HK-2 (cell line): Measurements from ENCODE around the gene TMEM134.

Experiments used
- DNase-seq: peaks from one replicate; pipeline ENCODE4 v3.0.0-alpha.2; 2018; ENCODE audit not compliant: unreplicated experiment

Gene TMEM134

GRCh38 chr11:67422891-67423290 is 46.2 kb downstream of the TMEM134 start:
- no peak for DNase-seq

DNA sequence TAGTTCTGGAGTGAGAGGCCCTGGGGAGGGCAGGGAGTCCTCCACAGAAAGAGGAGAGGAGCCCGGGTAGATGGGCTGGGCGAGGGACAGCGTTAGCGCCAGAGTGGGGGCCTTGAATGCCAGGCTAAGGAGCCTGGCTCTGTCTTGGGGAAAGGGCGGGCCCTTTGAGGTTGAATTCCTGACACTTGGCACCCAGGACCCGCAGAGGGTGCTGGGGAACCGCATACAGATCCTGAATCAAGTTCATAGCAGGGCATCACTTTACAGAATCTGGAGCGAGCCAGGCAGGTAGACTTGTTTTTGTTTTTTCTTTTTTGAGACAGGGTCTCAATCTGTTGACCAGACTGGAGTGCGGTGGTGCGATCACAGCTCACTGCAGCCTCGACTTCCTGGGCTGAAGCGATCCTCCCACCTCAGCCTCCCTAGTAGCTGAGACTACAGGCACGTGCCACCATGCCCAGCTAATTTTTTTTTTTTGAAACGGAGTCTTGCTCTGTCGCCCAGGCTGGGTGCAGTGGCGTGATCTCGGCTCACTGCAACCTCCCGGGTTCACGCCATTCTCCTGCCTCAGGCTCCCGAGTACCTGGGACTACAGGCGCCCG is 47.5 kb downstream of the TMEM134 start:
- no peak for DNase-seq

- peak; percentile 91 for DNase-seq
These were observed 48.2 kb downstream of the TMEM134 start for GRCh38 chr11:67420646-67421429.

DNA sequence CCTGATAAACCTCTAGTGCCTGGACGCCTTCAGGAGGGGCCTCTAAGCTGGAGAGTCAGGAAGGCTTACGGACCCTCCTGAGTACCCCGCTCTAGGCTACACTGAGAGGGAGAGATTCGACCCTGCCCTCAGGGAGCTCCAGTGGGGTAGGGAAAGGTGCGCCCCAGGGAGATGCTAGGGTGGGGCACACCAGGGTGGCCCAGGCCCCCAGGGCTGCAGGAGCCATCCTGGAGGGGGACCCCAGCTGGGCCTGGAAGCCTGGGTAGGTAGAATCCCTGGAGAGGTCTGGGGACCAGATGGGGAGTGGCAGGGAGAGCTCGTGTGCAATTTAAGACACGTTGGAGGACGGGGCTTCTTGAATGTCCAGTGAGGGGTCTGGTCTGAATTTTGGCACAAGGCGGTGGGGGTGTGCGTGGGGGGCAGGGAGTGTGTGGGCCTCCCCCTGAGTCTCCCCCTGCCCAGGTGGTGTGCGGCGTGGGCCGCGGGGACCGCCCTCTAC is 48.9 kb downstream of the TMEM134 start:
- no peak for DNase-seq

- DNase-seq: no peak
These were observed 49.6 kb downstream of the TMEM134 start for GRCh38 chr11:67419325-67420049.

- DNase-seq: no peak
These were observed 50.4 kb downstream of the TMEM134 start for GRCh38 chr11:67418476-67419281.

GRCh38 chr11:67417425-67417824 is 51.6 kb downstream of the TMEM134 start:
- DNase-seq: no peak

DNA sequence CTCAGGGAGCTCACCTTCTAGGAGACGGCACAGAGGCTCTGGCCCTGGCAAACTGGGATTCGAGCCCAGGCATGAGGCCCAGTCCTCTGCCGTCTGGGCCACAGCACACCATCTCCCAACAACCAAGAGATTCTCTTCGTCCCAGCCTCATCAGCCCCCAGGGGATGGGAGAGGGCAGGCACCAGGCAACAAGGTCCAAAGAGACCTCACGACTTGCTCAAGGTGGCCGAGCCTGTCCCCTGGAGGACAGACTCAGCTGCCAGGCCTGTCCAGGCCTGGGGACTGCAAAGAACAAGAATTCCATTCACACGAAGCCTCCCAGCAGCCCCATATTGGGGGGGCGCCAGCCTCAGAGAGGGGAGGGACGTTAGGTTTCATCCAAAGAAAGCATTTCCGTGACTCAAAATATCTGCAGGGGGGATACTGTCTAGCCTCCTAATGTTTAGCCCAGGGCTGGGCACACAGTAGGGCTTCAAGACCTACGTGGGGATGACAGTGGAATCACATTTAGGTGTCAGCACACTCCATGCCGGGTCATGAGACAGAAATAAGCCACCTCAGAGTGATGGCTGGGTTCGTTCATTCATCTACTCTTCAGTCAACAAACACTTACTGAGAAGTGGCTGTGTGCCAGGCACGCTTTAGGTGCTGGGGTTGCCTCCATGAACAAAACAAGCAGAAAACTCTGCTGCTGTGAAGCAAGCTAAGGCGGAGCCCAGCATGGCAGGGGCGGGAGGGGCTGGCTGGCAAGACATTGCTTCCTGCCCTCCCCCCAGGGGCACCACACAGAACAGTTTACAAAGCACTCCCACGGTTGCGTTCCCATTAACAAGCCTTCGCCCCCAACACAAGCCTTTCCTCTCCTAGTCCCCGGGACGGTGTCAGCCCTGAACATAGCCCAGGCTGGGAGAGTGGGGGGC is 52.4 kb downstream of the TMEM134 start:
- no peak for DNase-seq

DNA sequence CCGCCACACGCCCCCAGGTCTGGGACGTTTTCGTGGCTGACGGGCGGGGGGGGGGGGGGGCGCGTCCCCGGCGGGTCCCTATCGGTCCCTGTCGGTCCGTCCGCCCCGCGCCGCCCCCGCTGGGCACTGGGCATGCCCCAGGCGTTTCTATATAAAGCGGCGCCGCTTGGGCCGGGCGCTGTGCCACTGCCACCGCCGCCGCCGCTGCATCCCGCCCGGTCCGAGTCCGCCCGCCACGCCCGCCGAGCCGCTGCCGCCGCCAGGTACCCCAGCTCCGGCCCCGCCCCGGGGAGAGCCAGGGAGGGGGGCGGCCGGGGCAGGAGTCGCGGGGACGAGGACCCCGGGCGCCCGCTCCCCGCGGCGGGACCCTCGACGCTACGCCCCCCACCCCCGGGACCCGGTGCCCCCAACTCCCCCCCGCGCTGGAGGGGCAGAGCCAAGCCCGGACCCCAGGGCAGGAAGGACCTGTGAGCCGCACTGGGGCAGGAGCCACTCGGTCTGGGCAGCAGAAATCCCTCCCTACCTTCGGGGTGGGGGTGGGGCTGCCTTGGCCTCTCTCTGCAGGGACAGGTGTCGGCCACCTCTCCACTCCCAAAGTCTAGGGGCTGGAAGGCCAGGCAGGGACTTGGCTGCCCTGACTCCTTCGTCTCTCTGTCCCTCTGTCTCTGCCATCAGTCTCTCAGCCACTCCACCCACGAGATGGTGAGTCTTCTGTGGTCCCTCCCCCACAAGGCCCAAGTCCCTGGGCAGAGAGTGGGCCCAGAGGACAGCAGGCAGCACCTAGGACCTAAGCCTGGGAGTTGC is 53.3 kb downstream of the TMEM134 start, which contains the start of gene CARNS1:
Gene CARNS1 (plus strand): TSS at position 178 of the 804 bp plus-strand sequence. CDS start 522 bp downstream, at position 700.
- no peak for DNase-seq

DNA sequence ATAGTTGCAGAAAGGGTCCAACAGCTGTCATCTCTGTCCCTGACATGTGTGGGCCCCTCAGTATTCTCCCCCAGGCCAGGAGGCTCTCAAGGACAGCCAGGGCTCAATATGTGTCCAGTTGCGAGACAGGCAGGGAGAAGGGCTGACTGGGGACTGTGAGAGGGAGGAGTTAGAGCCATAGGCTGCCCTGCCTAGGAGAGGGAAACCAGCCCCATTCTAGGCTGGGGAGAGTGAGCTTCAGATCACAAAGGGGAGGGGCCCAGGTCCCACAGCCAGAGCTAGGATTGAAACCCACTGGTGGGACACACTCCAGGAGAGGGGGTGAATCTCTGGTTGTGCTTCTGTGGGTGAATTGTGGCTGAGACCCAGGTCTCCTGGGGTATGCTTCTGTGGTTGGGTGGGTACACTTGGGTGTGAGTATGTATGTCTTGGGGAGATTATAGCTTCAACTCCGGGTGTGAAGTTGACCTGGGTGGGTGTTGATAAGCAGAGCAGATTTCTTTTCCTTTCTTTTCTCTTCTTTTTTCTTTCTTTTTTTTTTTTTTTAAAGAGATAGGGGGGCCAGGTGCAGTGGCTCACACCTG is 55.7 kb downstream of the TMEM134 start:
- DNase-seq: no peak

GRCh38 chr11:67412495-67413179 is 56.4 kb downstream of the TMEM134 start:
- no peak for DNase-seq

GRCh38 chr11:67411785-67412152 is 57.3 kb downstream of the TMEM134 start:
- no peak for DNase-seq
